ENCODE results near the gene ITIH1. TPM values are rescaled to one million over a fixed set of nuclear protein-coding genes. Genes with fewer than 3 reads are reported as not detected.

ITIH1 gene
- total RNA-seq, 1 experiment from 2014 or later, result 0.47 TPM

DNA sequence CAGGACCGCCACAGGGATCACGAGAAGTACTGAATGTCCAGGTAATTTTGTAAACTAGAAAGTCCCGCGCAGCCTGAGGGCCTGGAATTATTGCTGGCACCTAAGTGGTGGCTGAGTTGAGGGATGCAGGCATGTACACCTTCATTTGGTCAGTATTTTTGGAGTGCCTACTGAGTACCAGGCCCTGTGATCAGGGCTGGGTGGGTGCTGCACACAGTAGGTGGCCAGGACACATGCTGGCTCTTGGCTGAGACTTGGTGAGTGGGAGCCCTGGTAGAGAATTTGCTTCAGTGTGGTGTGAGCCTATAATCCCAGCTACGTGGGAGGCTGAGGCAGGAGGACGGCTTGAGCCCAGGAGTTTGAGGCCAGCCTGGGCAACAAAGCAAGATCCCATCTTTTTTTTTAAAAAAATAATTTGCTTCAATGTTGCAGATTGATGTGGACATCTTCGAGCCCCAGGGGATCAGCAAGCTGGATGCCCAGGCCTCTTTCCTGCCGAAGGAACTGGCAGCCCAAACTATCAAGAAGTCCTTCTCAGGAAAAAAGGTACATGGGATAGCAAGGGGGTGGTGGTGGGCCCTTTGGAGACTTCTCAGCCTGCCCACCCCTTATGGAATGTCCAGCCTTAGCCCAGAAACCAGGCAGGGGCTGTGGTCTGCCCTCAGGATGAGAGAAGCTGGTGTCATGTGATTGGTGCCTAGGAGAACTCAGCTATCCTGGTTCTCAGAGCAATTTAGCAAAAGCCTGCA, 2.6 kb downstream of the ITIH1 start:
- Mint-ChIP-seq H3K4me3 (ENCODE audit: low read depth, unreplicated experiment) (no peak overlapping the region), H3K4me1 (ENCODE audit: low read depth, unreplicated experiment) (peaks cover 34% of the 10 kb centered on the region), H3K27ac (ENCODE audit: unreplicated experiment) (no peak overlapping the region), H3K36me3 (ENCODE audit: insufficient read depth, unreplicated experiment) (no peaks in the 10 kb centered on the region), H3K27me3 (ENCODE audit: unreplicated experiment) (peaks cover 39% of the 10 kb centered on the region), H3K9me3 (ENCODE audit: low read depth, unreplicated experiment) (no peaks in the 10 kb centered on the region)
- BruUV-seq (replicated peaks), result no TSS peak
- TF ChIP-seq, protein P1, sequence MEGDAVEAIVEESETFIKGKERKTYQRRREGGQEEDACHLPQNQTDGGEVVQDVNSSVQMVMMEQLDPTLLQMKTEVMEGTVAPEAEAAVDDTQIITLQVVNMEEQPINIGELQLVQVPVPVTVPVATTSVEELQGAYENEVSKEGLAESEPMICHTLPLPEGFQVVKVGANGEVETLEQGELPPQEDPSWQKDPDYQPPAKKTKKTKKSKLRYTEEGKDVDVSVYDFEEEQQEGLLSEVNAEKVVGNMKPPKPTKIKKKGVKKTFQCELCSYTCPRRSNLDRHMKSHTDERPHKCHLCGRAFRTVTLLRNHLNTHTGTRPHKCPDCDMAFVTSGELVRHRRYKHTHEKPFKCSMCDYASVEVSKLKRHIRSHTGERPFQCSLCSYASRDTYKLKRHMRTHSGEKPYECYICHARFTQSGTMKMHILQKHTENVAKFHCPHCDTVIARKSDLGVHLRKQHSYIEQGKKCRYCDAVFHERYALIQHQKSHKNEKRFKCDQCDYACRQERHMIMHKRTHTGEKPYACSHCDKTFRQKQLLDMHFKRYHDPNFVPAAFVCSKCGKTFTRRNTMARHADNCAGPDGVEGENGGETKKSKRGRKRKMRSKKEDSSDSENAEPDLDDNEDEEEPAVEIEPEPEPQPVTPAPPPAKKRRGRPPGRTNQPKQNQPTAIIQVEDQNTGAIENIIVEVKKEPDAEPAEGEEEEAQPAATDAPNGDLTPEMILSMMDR (IDR thresholded peaks at IDR 0.05; ENCODE audit: unreplicated experiment), result no peak
- intact Hi-C loops (cut with micrococcal nuclease; ENCODE audit: unreplicated experiment), result no loop called here
- CTCF ChIA-PET, result no interaction called here
- no peak for DNase-seq

DNA sequence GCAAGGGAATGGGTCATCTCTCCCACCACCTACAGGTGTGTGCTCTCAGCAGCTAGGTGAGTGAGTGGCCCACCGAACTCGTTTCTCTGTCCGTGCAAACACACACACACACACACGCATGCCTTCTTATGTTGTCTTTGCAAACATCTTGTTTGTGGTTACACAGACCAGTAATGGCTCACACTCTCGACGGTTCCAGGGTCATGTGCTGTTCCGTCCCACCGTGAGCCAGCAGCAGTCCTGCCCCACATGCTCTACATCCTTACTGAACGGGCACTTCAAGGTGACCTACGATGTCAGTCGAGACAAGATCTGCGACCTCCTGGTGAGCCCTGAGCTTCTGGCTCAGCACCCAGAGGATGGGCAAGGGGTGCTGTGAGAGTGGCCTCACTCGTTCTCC, 4.3 kb downstream of the ITIH1 start:
- Mint-ChIP-seq H3K4me3 (ENCODE audit: low read depth, unreplicated experiment) (no peak overlapping the region), H3K27me3 (ENCODE audit: unreplicated experiment) (peaks cover 45% of the 10 kb centered on the region), H3K4me1 (ENCODE audit: low read depth, unreplicated experiment) (peaks cover 18% of the 10 kb centered on the region), H3K9me3 (ENCODE audit: low read depth, unreplicated experiment) (no peaks in the 10 kb centered on the region), H3K27ac (ENCODE audit: unreplicated experiment) (no peak overlapping the region), H3K36me3 (ENCODE audit: insufficient read depth, unreplicated experiment) (no peaks in the 10 kb centered on the region)
- intact Hi-C loops (cut with micrococcal nuclease; ENCODE audit: unreplicated experiment), result no loop called here
- CTCF ChIA-PET, result no interaction called here
- no peak for DNase-seq
- TF ChIP-seq, protein P1 (IDR thresholded peaks at IDR 0.05; ENCODE audit: unreplicated experiment), result no peak
- BruUV-seq (replicated peaks), result no TSS peak

DNA sequence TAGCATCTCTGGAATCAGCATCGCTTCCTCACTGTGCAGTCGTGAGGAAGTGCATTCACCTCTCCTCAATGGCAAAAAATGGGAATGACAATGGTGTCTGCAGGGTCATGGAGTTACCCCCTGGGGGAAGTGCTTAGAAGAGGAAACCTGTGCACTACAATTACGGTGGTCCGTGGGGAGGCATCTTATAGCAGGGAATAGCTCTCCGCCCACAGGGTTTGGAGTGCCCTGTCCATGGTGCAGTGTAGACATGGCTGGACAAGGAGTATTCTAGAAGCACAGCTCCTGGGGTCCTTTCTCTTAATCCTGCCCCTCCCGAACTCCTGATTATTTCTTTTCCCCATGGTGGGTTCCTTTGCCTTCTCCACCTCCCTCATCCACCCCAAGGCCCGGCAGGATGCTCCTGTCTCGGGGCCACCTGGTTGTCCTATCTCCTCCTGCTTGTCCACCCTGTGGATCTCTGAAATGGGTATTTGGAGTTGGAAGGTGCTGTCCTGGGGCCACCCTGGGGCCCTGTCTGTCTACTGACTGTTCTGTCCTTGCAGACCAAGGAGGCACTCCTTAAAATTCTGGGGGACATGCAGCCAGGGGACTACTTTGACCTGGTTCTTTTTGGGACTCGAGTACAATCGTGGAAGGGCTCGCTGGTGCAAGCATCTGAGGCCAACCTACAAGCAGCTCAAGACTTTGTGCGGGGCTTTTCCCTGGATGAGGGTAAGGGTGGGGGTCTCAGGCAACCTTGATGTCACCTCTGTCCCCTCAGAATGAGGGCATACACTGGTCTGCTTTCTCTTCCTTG, 5.2 kb downstream of the ITIH1 start:
- H3K4me3 Mint-ChIP-seq (ENCODE audit: low read depth, unreplicated experiment), result no peak overlapping the region
- BruUV-seq (replicated peaks), result no TSS peak
- CTCF ChIA-PET, result no interaction called here
- H3K36me3 Mint-ChIP-seq (ENCODE audit: insufficient read depth, unreplicated experiment), result no peaks in the 10 kb centered on the region
- H3K4me1 Mint-ChIP-seq (ENCODE audit: low read depth, unreplicated experiment), result peaks cover 9% of the 10 kb centered on the region
- DNase-seq, result no peak
- peaks cover 54% of the 10 kb centered on the region for H3K27me3 Mint-ChIP-seq (ENCODE audit: unreplicated experiment)
- intact Hi-C loops (cut with micrococcal nuclease; ENCODE audit: unreplicated experiment), result no loop called here
- TF ChIP-seq, protein P1 (IDR thresholded peaks at IDR 0.05; ENCODE audit: unreplicated experiment), result no peak
- no peaks in the 10 kb centered on the region for H3K9me3 Mint-ChIP-seq (ENCODE audit: low read depth, unreplicated experiment)
- no peak overlapping the region for H3K27ac Mint-ChIP-seq (ENCODE audit: unreplicated experiment)

DNA sequence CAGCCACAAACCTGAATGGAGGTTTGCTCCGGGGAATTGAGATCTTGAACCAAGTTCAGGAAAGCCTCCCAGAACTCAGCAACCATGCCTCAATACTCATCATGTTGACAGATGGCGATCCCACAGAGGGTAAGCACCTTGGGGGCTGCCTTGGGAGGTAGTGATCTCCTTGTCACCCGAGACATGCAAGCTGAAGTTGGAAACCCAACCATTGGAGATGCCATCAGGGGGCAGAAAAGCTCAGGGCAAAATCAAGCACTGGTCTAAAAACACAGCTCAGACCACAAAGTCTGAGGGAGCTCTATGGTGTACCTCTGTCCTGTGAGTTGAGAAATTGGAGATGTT, 5.8 kb downstream of the ITIH1 start:
- H3K27me3 Mint-ChIP-seq (ENCODE audit: unreplicated experiment), result peaks cover 59% of the 10 kb centered on the region
- CTCF ChIA-PET, result no interaction called here
- no peak for DNase-seq
- peaks cover 4% of the 10 kb centered on the region for H3K4me1 Mint-ChIP-seq (ENCODE audit: low read depth, unreplicated experiment)
- H3K9me3 Mint-ChIP-seq (ENCODE audit: low read depth, unreplicated experiment), result no peaks in the 10 kb centered on the region
- BruUV-seq (replicated peaks), result no TSS peak
- H3K36me3 Mint-ChIP-seq (ENCODE audit: insufficient read depth, unreplicated experiment), result no peaks in the 10 kb centered on the region
- TF ChIP-seq, protein P1 (IDR thresholded peaks at IDR 0.05; ENCODE audit: unreplicated experiment), result no peak
- intact Hi-C loops (cut with micrococcal nuclease; ENCODE audit: unreplicated experiment), result no loop called here
- no peak overlapping the region for H3K27ac Mint-ChIP-seq (ENCODE audit: unreplicated experiment)
- H3K4me3 Mint-ChIP-seq (ENCODE audit: low read depth, unreplicated experiment), result no peak overlapping the region
